ENCODE data around the gene ANXA4. TPM values are rescaled to one million over a fixed set of nuclear protein-coding genes. Genes with fewer than 3 reads are reported as not detected.
A peak's percentile ranks its signal among the peaks of the same experiment; 100 is the strongest.

ANXA4 gene
- total and polyA plus RNA-seq, 2 of the 13 experiments (the other 11 are each of a cell fraction or from before 2014, with no cell fraction given) = 155 to 168 TPM

- POLR2A ChIA-PET = interaction anchor here (0.6 to 4.1 kb wide), 8 partner anchors 12 to 453 kb away, joined by 3 to 29 read pairs (median 4); partner anchors contain the start of genes ANXA4 and SNRNP27
- Histone ChIP-seq H3K9ac (ENCODE audit: insufficient read depth, low read depth, low read length) (peak overlapping the region; percentile 93), H3K4me1 (ENCODE audit: insufficient read depth, low read length) (peaks cover 49% of the 10 kb centered on the region), H3K36me3 (replicated peaks in 1 of 2; ENCODE audit: control insufficient read depth in 1 of 2, insufficient read depth in 2 of 2, low read length in 2 of 2) (no peaks in the 10 kb centered on the region; a peak in 2 of 5 replicates), H2AFZ (ENCODE audit: low read length) (peak overlapping the region; percentile 96), H3K4me3 (replicated peaks in 1 of 3; ENCODE audit: insufficient read depth in 1 of 3, low read depth in 2 of 3, low read length in 3 of 3) (peak overlapping the region; percentile 59 to 96 (median 93)), H3K4me2 (ENCODE audit: low read depth, low read length) (peak overlapping the region; percentile 97), H3K27ac (ENCODE audit: extremely low read length, insufficient read depth, low read length) (peak overlapping the region; percentile 93), H3K27me3 (ENCODE audit: control insufficient read depth in 1 of 2, insufficient read depth in 2 of 2, low read length in 2 of 2) (no peaks in the 10 kb centered on the region; a peak in 1 of 5 replicates), H3K9me3 (ENCODE audit: low read length) (no peaks in the 10 kb centered on the region), H3K79me2 (ENCODE audit: insufficient read depth, low read length) (peaks cover 42% of the 10 kb centered on the region), H4K20me1 (ENCODE audit: insufficient read depth, low read length) (peaks cover 5% of the 10 kb centered on the region; the same call in 1 of the 2 replicates)
- FAIRE-seq (no peak), ATAC-seq (no peak; the same call in 2 of the 3 replicates), DNase-seq (ENCODE audit: low spot score) (no peak)
- TSS peak; percentile 98 for BruUV-seq (replicated peaks)
- intact Hi-C loops (cut with micrococcal nuclease; ENCODE audit: unreplicated experiment) = loop anchor here (1.0 to 5.0 kb wide), 2 partner anchors 88 to 187 kb away; partner anchors contain the start of gene AAK1
- in situ Hi-C loops (cut with HindIII; ENCODE audit: extremely low pct_ligation_motif_present, low pct_unique_long_range_greater_than_20kb) = no loop called here
- WGBS (ENCODE audit: low lambda C conversion rate) = 2% methylated on average over 7 of the region's 7 CpGs
- CTCF ChIA-PET (ENCODE audit: low intra/inter-chr PET ratio, low total read pairs) = no interaction called here
- TF ChIP-seq PAF1 (CRISPR knock-in tag; IDR thresholded peaks at IDR 0.05) (no peak), ZNF615 (CRISPR knock-in tag; IDR thresholded peaks at IDR 0.05; ENCODE audit: borderline replicate concordance) (0 out of 2 replicates have a peak, but pooled peaks have one; percentile 69), ZNF879 (CRISPR knock-in tag; IDR thresholded peaks at IDR 0.05) (0 out of 2 replicates have a peak, but pooled peaks have one; percentile 27), RBM22 (optimal IDR thresholded peaks at IDR 0.05; ENCODE audit: low read length) (peak; percentile 53), HNF1B (CRISPR knock-in tag; IDR thresholded peaks at IDR 0.05) (no peak), HOXD1 (CRISPR knock-in tag; IDR thresholded peaks at IDR 0.05) (0 out of 2 replicates have a peak, but pooled peaks have one; percentile 16), ZNF281 (CRISPR knock-in tag; IDR thresholded peaks at IDR 0.05; ENCODE audit: borderline replicate concordance) (no peak), PRDM15 (CRISPR knock-in tag; IDR thresholded peaks at IDR 0.05) (0 out of 2 replicates have a peak, but pooled peaks have one; percentile 3), KMT2B (CRISPR knock-in tag; IDR thresholded peaks at IDR 0.05) (no peak), NKX3-1 (CRISPR knock-in tag; IDR thresholded peaks at IDR 0.05) (0 out of 2 replicates have a peak, but pooled peaks have one; percentile 13), SP140L (CRISPR knock-in tag; IDR thresholded peaks at IDR 0.05; ENCODE audit: borderline replicate concordance) (no peak), DPF2 (CRISPR knock-in tag; IDR thresholded peaks at IDR 0.05; ENCODE audit: borderline replicate concordance, low read depth) (no peak), NFIC (IDR thresholded peaks at IDR 0.05; ENCODE audit: low read length) (peak; percentile 9; the same call in 1 of the 2 replicates), MLLT10 (CRISPR knock-in tag; IDR thresholded peaks at IDR 0.05) (no peak)
These were observed 87.0 kb downstream of the ANXA4 start for GRCh38 chr2:69828938-69829255.

Measured in HepG2 (cell line).